Tibial nerve (tissue), 4 donors: ENCODE results near the gene PRRG1.

Experiments
- CTCF ChIP-seq, 5 experiments: fragments of 200-600 bp in 3 of 5; fragments of 450-650 bp in 2 of 5; sonication (generic) in 3 of 5; IDR thresholded peaks; one replicate each; pipeline ENCODE4 v1.5.1; 2016 to 2019; ENCODE audit warnings: antibody characterized with exemption in 5 of 5, mild to moderate bottlenecking in 3 of 5, moderate library complexity in 2 of 5
- EP300 ChIP-seq, 2 donors: sonication (generic); formaldehyde crosslinking; IDR thresholded peaks; one replicate each; pipeline ENCODE4 v1.6.1; 2017; ENCODE audit warnings: antibody characterized with exemption in 2 of 2, mild to moderate bottlenecking in 1 of 2

- TF ChIP-seq CTCF (IDR thresholded peaks at IDR 0.05), result no peak
- no peak for TF ChIP-seq EP300 (IDR thresholded peaks at IDR 0.05)
These were observed 28.5 kb upstream of the PRRG1 start for GRCh38 chrX:37320541-37321203.
